NT2/D1 (cell line): ENCODE measurements around the gene PLXNA4.

Experiments
- DNase-seq: peaks from one replicate; pipeline ENCODE4 v3.0.0-alpha.2; 2011; ENCODE audit warnings: low read depth, low spot score
- H3K27me3 ChIP-seq: 2 replicates; pipeline ENCODE4 v1.6.0; 2011; ENCODE audit warnings: mild to moderate bottlenecking; ENCODE audit not compliant: insufficient read length, insufficient read depth
- H3K36me3 ChIP-seq: 2 replicates; pipeline ENCODE4 v1.6.1; 2011; ENCODE audit warnings: mild to moderate bottlenecking, low read length, mixed read lengths; ENCODE audit not compliant: insufficient read depth, insufficient read length
- H3K4me1 ChIP-seq: 2 replicates; pipeline ENCODE4 v1.5.1; 2011; ENCODE audit not compliant: insufficient read depth, insufficient read length
- H3K4me3 ChIP-seq: 2 replicates; pipeline ENCODE4 v1.5.1; 2011; ENCODE audit warnings: low read depth; ENCODE audit not compliant: insufficient read length
- H3K9ac ChIP-seq: 2 replicates; pipeline ENCODE4 v1.6.0; 2011; ENCODE audit warnings: low read depth; ENCODE audit not compliant: insufficient read length
- H3K9me3 ChIP-seq: 2 replicates; pipeline ENCODE4 v1.5.1; 2011; ENCODE audit warnings: mild to moderate bottlenecking, low read length; ENCODE audit not compliant: insufficient read depth
- SUZ12 ChIP-seq: IDR thresholded peaks from 2 replicates; pipeline ENCODE4 v1.6.1; 2011; ENCODE audit not compliant: insufficient read length, insufficient read depth; ENCODE audit errors: extremely low read depth
- YY1 ChIP-seq: IDR thresholded peaks from 2 replicates; pipeline ENCODE4 v1.6.1; 2011; ENCODE audit not compliant: insufficient read length, insufficient read depth
- ZNF274 ChIP-seq: IDR thresholded peaks from 2 replicates; pipeline ENCODE4 v1.6.1; 2011; ENCODE audit warnings: mild to moderate bottlenecking, low read depth, low read length

PLXNA4 gene

GRCh38 chr7:132499065-132499464 is 77.2 kb downstream of the PLXNA4 start:
- Histone ChIP-seq H3K4me3 (no peak overlapping the region), H3K27me3 (no peaks in the 10 kb centered on the region), H3K36me3 (no peaks in the 10 kb centered on the region), H3K4me1 (no peaks in the 10 kb centered on the region), H3K9ac (no peak overlapping the region), H3K9me3 (no peaks in the 10 kb centered on the region)
- TF ChIP-seq ZNF274 = no peak
- TF ChIP-seq YY1 = no peak
- DNase-seq = no peak

GRCh38 chr7:132498319-132498718 is 78.0 kb downstream of the PLXNA4 start:
- Histone ChIP-seq H3K4me1 (no peaks in the 10 kb centered on the region), H3K27me3 (no peaks in the 10 kb centered on the region), H3K9me3 (no peaks in the 10 kb centered on the region), H3K9ac (no peak overlapping the region), H3K36me3 (no peaks in the 10 kb centered on the region), H3K4me3 (no peak overlapping the region)
- DNase-seq = no peak
- TF ChIP-seq SUZ12 (no peak), ZNF274 (no peak), YY1 (no peak)

GRCh38 chr7:132497098-132497497 is 79.2 kb downstream of the PLXNA4 start:
- no peaks in the 10 kb centered on the region for H3K4me1 ChIP-seq
- no peak for TF ChIP-seq ZNF274

GRCh38 chr7:132495936-132496335 is 80.3 kb downstream of the PLXNA4 start:
- H3K36me3 ChIP-seq = no peaks in the 10 kb centered on the region
- H3K9ac ChIP-seq = no peak overlapping the region
- H3K9me3 ChIP-seq = no peaks in the 10 kb centered on the region
- no peaks in the 10 kb centered on the region for H3K4me1 ChIP-seq
- DNase-seq = no peak
- no peaks in the 10 kb centered on the region for H3K27me3 ChIP-seq
- TF ChIP-seq SUZ12 = no peak
- no peak for TF ChIP-seq YY1
- TF ChIP-seq ZNF274 = no peak
- no peak overlapping the region for H3K4me3 ChIP-seq

More at GRCh38 chr7:132497098-132497497, 79.2 kb downstream of the PLXNA4 start:
- H3K36me3 ChIP-seq = no peaks in the 10 kb centered on the region
- no peak for DNase-seq
- H3K27me3 ChIP-seq = no peaks in the 10 kb centered on the region
- H3K9me3 ChIP-seq = no peaks in the 10 kb centered on the region
- no peak overlapping the region for H3K9ac ChIP-seq
- no peak overlapping the region for H3K4me3 ChIP-seq

GRCh38 chr7:132494474-132494873 is 81.8 kb downstream of the PLXNA4 start:
- H3K36me3 ChIP-seq = no peaks in the 10 kb centered on the region
- peaks cover 2% of the 10 kb centered on the region for H3K4me1 ChIP-seq
- no peak overlapping the region for H3K9ac ChIP-seq
- H3K9me3 ChIP-seq = no peaks in the 10 kb centered on the region
- H3K27me3 ChIP-seq = no peaks in the 10 kb centered on the region
- TF ChIP-seq SUZ12 (no peak), ZNF274 (no peak), YY1 (no peak)
- DNase-seq = no peak
- no peak overlapping the region for H3K4me3 ChIP-seq

GRCh38 chr7:132492823-132493445 is 83.3 kb downstream of the PLXNA4 start:
- DNase-seq = no peak
- H3K27me3 ChIP-seq = no peaks in the 10 kb centered on the region
- no peak overlapping the region for H3K9ac ChIP-seq
- TF ChIP-seq YY1 (no peak), SUZ12 (no peak), ZNF274 (no peak)
- H3K36me3 ChIP-seq = no peaks in the 10 kb centered on the region
- peaks cover 9% of the 10 kb centered on the region; the same call in 1 of the 2 replicates for H3K9me3 ChIP-seq
- H3K4me3 ChIP-seq = no peak overlapping the region
- peaks cover 2% of the 10 kb centered on the region for H3K4me1 ChIP-seq

GRCh38 chr7:132491391-132491945 is 84.8 kb downstream of the PLXNA4 start:
- Histone ChIP-seq H3K9ac (no peak overlapping the region), H3K9me3 (peaks cover 9% of the 10 kb centered on the region; the same call in 1 of the 2 replicates), H3K27me3 (no peaks in the 10 kb centered on the region), H3K4me3 (no peak overlapping the region), H3K36me3 (no peaks in the 10 kb centered on the region), H3K4me1 (peaks cover 2% of the 10 kb centered on the region)
- DNase-seq = no peak
- TF ChIP-seq SUZ12 (no peak), YY1 (no peak)
